Measurements from ENCODE around the gene SLU7. TPM values are rescaled to one million over a fixed set of nuclear protein-coding genes. Genes with fewer than 3 reads are reported as not detected.

Gene SLU7
- total RNA-seq, 3 donors from 2014 or later: 46.4 to 52.3 (median 49.5) TPM

- Histone ChIP-seq H3K4me3 (no peak overlapping the region), H3K9me3 (no peaks in the 10 kb centered on the region), H3K4me1 (ENCODE audit: low read depth) (peaks cover 11% of the 10 kb centered on the region), H3K36me3 (ENCODE audit: low read depth) (peaks cover 3% of the 10 kb centered on the region)
- no peak for TF ChIP-seq CTCF (IDR thresholded peaks at IDR 0.05)
- ATAC-seq (no peak), DNase-seq (no peak)
- intact Hi-C loops (cut with DNase I, micrococcal nuclease): loop anchor here in 1 of 2 donors (10.0 kb wide), 1 partner anchor 384 kb away; no protein-coding TSS in a partner anchor
These were observed 20.1 kb downstream of the SLU7 start for GRCh38 chr5:160398806-160399205.

GRCh38 chr5:160397492-160397891 lies 21.4 kb downstream of the SLU7 start:
- Histone ChIP-seq H3K4me1 (ENCODE audit: low read depth) (peaks cover 11% of the 10 kb centered on the region), H3K36me3 (ENCODE audit: low read depth) (no peaks in the 10 kb centered on the region)

GRCh38 chr5:160395111-160395510 lies 23.8 kb downstream of the SLU7 start:
- no peaks in the 10 kb centered on the region for H3K9me3 ChIP-seq
- no peak for TF ChIP-seq CTCF (IDR thresholded peaks at IDR 0.05)
- DNase-seq: no peak
- no peak for ATAC-seq
- no peaks in the 10 kb centered on the region for H3K36me3 ChIP-seq (ENCODE audit: low read depth)
- intact Hi-C loops (cut with DNase I, micrococcal nuclease): loop anchor here in 1 of 2 donors (10.0 kb wide), 1 partner anchor 380 kb away; no protein-coding TSS in a partner anchor
- no peak overlapping the region for H3K4me3 ChIP-seq
- H3K4me1 ChIP-seq (ENCODE audit: low read depth): peaks cover 11% of the 10 kb centered on the region

More at GRCh38 chr5:160397492-160397891, 21.4 kb downstream of the SLU7 start:
- ATAC-seq (no peak), DNase-seq (no peak)
- intact Hi-C loops (cut with DNase I, micrococcal nuclease): loop anchor here in 1 of 2 donors (10.0 kb wide), 1 partner anchor 383 kb away; no protein-coding TSS in a partner anchor
- no peaks in the 10 kb centered on the region for H3K9me3 ChIP-seq
- no peak overlapping the region for H3K4me3 ChIP-seq
- no peak for TF ChIP-seq CTCF (IDR thresholded peaks at IDR 0.05)

GRCh38 chr5:160390787-160391696 lies 27.8 kb downstream of the SLU7 start:
- Histone ChIP-seq H3K4me3 (no peak overlapping the region), H3K4me1 (ENCODE audit: low read depth) (no peaks in the 10 kb centered on the region), H3K9me3 (peaks cover 12% of the 10 kb centered on the region), H3K36me3 (ENCODE audit: low read depth) (no peaks in the 10 kb centered on the region)
- DNase-seq (no peak), ATAC-seq (no peak)
- intact Hi-C loops (cut with DNase I, micrococcal nuclease): loop anchor here in 1 of 2 donors (10.0 kb wide), 1 partner anchor 376 kb away; no protein-coding TSS in a partner anchor
- TF ChIP-seq CTCF (IDR thresholded peaks at IDR 0.05): no peak

- intact Hi-C loops (cut with DNase I, micrococcal nuclease): no loop called here
- no peaks in the 10 kb centered on the region for H3K36me3 ChIP-seq (ENCODE audit: low read depth)
- no peaks in the 10 kb centered on the region for H3K4me1 ChIP-seq (ENCODE audit: low read depth)
- DNase-seq: no peak
- no peak overlapping the region for H3K4me3 ChIP-seq
- peaks cover 12% of the 10 kb centered on the region for H3K9me3 ChIP-seq
- ATAC-seq: no peak
- TF ChIP-seq CTCF (IDR thresholded peaks at IDR 0.05): no peak
These were observed 31.4 kb downstream of the SLU7 start for GRCh38 chr5:160387445-160387844.

Measured in mucosa of descending colon (tissue), 3 donors.